LNCAP (cell line): ENCODE measurements around the gene LRRC23.

ENCODE experiments used
- TF ChIP-seq, protein P1 (sequence below): fragments of 450-650 bp; IDR thresholded peaks from 2 replicates; pipeline ENCODE4 v1.5.1; 2017; ENCODE audit warnings: mild to moderate bottlenecking

Gene LRRC23

GRCh38 chr12:6914947-6915788 lies 10.5 kb downstream of the LRRC23 start:
- TF ChIP-seq, protein P1, sequence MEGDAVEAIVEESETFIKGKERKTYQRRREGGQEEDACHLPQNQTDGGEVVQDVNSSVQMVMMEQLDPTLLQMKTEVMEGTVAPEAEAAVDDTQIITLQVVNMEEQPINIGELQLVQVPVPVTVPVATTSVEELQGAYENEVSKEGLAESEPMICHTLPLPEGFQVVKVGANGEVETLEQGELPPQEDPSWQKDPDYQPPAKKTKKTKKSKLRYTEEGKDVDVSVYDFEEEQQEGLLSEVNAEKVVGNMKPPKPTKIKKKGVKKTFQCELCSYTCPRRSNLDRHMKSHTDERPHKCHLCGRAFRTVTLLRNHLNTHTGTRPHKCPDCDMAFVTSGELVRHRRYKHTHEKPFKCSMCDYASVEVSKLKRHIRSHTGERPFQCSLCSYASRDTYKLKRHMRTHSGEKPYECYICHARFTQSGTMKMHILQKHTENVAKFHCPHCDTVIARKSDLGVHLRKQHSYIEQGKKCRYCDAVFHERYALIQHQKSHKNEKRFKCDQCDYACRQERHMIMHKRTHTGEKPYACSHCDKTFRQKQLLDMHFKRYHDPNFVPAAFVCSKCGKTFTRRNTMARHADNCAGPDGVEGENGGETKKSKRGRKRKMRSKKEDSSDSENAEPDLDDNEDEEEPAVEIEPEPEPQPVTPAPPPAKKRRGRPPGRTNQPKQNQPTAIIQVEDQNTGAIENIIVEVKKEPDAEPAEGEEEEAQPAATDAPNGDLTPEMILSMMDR = no peak

DNA sequence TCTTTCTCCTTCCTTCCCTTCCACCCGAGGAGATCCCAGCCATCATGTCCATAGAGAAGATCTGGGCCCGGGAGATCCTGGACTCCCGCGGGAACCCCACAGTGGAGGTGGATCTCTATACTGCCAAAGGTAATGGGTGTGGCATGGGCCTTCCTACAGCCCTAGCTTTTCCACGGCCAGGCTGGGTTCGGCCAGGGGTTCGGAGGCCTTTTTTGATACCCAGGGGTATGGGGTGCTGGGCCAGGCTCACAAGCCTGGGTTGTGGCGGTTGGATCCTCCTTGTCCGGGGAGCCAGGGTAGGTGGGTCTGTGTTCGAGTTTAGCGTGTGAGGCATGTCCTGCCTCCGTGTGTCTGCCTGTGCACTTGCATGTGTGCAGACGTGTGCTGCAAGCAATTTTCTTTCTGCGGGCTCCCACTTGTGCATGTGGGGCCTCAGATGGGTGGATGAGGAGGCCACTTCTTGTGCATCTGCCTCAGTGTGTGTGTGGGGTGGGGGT lies 11.2 kb downstream of the LRRC23 start:
- TF ChIP-seq, protein P1 = no peak

GRCh38 chr12:6916426-6917200 lies 12.0 kb downstream of the LRRC23 start:
- TF ChIP-seq, protein P1 = no peak

DNA sequence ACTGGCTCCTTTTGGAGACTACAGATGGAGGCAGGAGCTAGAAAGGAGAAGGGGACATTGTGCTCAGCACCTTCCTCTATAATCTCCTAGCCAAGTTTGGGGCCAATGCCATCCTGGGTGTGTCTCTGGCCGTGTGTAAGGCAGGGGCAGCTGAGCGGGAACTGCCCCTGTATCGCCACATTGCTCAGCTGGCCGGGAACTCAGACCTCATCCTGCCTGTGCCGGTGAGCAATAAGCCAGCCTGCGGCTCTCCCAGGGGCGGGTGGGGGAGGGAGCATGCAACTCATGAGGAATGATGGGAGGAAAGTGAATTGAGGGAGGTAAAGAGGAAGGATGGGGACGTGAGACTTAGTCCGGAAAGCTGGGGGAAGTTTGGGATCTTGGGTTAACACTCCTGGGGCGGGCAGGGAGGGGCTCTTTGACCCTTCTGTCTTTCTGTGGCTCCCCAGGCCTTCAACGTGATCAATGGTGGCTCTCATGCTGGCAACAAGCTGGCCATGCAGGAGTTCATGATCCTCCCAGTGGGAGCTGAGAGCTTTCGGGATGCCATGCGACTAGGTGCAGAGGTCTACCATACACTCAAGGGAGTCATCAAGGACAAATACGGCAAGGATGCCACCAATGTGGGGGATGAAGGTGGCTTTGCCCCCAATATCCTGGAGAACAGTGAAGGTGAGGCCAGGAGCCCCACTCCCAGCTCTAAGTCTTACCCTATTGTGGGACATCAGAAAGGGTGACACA lies 13.0 kb downstream of the LRRC23 start:
- TF ChIP-seq, protein P1 = no peak

DNA sequence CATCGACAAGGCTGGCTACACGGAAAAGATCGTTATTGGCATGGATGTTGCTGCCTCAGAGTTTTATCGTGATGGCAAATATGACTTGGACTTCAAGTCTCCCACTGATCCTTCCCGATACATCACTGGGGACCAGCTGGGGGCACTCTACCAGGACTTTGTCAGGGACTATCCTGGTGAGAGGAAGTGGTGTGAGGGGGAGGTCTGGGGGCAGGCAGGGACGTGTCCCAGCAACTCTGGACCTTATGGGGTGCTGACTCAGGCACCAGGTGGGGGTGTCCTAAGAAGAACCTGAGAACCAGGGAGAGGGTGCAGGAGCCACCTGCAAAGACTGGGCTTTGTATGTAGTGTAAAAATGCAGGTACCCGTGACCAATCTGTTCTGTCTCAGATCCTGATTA lies 15.0 kb downstream of the LRRC23 start:
- TF ChIP-seq, protein P1 = no peak

DNA sequence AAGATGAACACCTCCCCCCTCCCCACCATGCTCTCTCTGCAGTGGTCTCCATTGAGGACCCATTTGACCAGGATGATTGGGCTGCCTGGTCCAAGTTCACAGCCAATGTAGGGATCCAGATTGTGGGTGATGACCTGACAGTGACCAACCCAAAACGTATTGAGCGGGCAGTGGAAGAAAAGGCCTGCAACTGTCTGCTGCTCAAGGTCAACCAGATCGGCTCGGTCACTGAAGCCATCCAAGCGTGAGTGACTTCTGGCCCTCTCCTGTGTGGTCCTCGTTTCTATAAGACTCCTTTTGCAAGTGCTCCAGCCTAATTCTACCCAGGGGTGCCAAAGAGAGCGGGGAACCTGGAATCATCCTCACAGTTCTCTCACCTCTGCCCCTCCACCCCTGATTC lies 16.9 kb downstream of the LRRC23 start:
- TF ChIP-seq, protein P1 = no peak
